D721Med (cell line): ENCODE measurements around the gene DNAJC22.
"Not testable (repeated sequence)": the region's sequence is repeated elsewhere in the genome, so short reads cannot be mapped to it uniquely, and the experiment has no call there.

ENCODE experiments used
- DNase-seq: peaks from one replicate; pipeline ENCODE4 v3.0.0; 2011; ENCODE audit warnings: low spot score; ENCODE audit not compliant: insufficient read length
- FAIRE-seq: peaks from 2 replicates; lab custom pipeline; 2011; peaks lifted over from hg19 to GRCh38; lab: Jason Lieb, UNC
- TF ChIP-seq, protein P1 (sequence below): IDR thresholded peaks from 2 replicates; pipeline ENCODE4 v1.5.1; 2012; ENCODE audit warnings: mild to moderate bottlenecking, control low read depth; ENCODE audit not compliant: insufficient read depth; ENCODE audit errors: missing control alignments

Gene DNAJC22

DNA sequence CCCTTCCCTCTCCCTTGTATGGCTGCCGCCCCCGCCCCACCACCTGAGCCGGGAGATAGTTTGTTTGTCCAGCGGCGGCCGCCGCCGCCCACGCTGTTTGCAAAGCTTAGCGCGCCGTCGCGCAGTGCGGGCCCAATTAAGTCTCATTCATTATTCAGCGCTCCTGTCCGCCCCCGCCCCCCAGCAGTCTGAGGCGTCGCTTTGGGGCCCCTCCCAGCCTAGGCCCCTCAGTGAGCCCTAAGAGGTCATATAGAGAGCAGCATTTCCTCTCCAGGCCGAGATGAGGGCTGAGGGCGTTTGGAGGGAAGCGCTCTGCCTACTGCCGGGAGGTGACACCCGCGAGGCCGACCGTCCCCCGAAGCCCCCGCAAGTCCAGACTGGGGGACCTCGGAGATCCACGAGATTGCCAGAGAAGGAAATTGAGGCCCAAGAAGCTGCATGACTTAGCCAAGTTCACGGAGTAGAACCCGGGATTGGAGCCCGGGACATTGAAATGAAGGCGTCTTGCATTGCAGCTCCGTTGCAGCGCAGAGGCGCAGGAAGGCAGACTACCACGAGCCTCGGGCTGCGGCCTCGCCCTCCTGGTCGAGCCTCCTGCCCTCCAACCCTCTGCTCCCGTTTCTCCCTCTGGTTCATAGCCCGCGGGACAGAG is at the start of gene DNAJC22:
TSS of gene DNAJC22 (plus strand) at position 230 of the 652 bp plus-strand sequence. CDS start 1,985 bp downstream, outside the sequence.
- TF ChIP-seq, protein P1, sequence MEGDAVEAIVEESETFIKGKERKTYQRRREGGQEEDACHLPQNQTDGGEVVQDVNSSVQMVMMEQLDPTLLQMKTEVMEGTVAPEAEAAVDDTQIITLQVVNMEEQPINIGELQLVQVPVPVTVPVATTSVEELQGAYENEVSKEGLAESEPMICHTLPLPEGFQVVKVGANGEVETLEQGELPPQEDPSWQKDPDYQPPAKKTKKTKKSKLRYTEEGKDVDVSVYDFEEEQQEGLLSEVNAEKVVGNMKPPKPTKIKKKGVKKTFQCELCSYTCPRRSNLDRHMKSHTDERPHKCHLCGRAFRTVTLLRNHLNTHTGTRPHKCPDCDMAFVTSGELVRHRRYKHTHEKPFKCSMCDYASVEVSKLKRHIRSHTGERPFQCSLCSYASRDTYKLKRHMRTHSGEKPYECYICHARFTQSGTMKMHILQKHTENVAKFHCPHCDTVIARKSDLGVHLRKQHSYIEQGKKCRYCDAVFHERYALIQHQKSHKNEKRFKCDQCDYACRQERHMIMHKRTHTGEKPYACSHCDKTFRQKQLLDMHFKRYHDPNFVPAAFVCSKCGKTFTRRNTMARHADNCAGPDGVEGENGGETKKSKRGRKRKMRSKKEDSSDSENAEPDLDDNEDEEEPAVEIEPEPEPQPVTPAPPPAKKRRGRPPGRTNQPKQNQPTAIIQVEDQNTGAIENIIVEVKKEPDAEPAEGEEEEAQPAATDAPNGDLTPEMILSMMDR: no peak
- DNase-seq (no peak), FAIRE-seq (no peak)

DNA sequence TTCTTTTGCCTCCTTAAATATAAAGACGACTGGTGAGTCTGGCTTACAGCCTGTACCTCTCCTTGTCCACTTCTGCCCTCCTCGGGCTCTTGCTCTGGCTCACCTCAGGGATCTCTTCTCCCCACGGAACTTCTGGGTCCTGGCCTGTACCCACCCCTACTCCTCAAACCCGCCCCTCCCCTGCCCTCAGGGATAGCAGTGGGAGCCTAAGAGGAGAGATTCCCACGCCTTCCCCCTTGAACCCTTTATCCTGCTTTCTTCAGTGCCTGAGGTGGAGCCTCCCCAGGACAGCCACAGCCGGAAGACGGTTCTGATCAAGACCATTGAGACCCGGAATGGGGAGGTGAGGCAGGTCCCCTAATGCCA is 49.0 kb upstream of the DNAJC22 start:
- DNase-seq: no peak
- no peak for FAIRE-seq
- TF ChIP-seq, protein P1: no peak

DNA sequence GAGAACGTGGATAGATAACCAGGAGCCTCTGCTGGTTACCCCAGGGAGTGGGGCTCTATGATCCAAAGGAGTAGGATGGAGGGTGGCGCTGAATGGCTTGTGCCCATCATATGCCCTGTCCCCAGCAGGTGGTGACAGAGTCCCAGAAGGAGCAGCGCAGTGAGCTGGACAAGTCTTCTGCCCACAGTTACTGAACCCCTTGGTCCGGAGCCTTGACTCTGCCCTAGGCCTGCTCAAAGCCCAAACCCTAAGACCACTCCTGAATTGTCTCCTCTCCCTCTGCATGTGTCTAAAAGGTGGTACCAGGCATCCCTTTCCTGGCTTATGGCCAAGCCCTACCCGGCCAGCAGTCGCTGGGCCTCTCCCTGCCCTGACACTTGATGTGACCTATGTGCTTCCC is 48.5 kb upstream of the DNAJC22 start:
- DNase-seq (peak; percentile 5), FAIRE-seq (no peak)
- TF ChIP-seq, protein P1: no peak

DNA sequence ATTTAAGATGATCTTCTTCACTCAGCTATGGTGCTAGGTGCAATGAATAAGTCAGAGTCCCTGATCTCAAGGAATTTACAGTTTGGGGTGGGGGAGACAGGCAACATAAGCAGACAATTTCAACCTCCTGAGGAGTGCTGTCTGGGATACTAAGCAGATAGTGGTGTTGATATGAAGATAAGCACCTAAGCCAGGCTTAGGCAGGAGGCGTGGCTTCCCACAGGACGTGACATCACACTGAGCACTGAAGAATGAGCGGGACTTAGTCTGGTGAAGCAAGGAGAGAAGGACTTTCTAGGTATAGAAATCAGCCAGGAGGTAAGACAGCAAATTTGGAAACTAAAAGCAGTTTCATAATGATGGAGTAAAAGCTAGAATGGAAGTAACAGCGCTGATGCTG is 44.9 kb upstream of the DNAJC22 start:
- no peak for DNase-seq
- no peak for FAIRE-seq
- TF ChIP-seq, protein P1: no peak

DNA sequence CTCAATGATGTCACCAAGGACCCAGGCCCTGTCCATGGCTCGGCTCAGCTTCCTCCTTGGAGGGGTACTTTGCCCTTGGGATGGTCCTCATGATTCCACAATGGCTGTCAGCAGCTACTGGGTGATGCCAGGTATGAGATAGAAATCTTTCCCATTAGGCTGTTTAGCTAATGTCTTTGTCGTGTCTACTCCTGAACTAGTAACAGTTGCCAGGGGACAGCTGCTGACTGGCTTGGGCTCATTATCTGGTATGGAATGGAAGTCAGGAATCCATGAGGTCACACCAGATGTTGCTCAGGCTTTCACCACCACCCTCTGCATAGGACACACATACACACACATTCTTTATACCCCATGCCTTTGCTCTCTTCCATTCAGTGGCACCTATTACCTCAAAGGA is 42.5 kb upstream of the DNAJC22 start:
- DNase-seq: no peak
- no peak for FAIRE-seq
- TF ChIP-seq, protein P1: no peak

DNA sequence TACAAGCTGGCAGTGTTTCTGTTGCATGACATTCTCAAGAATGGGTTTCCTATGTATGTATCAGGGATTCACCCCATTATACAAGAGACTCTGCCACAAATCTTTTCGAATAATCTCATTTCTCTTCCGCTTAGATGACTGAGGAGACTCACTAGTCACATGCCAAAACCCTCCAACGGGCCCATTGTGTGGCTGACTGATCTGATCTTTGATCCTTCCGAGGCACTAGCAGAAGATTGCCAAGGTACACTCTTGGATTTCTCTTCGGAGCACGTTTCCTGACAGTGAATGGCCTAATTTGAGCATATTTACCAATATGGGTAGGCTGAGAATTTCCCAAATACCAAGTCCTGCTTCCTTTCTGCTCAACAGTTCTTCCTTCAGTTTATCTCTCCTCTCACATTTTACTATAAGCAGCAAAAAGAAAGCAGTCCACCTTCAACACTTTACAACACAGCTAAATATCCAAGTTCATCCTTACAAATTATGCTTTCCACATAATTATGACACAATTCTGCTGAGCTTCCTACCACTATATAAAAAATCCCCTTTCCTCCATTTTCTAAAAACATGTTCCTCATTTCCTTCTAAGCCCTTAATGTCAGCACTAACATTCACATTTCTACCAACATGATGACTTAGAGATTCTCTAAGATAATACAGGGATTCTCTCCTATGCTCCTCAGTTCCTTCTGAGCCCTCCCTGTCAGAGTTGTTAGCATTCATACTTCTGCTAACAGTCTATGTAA is 40.8 kb upstream of the DNAJC22 start:
- FAIRE-seq: no peak
- no peak for DNase-seq
- TF ChIP-seq, protein P1: no peak

DNA sequence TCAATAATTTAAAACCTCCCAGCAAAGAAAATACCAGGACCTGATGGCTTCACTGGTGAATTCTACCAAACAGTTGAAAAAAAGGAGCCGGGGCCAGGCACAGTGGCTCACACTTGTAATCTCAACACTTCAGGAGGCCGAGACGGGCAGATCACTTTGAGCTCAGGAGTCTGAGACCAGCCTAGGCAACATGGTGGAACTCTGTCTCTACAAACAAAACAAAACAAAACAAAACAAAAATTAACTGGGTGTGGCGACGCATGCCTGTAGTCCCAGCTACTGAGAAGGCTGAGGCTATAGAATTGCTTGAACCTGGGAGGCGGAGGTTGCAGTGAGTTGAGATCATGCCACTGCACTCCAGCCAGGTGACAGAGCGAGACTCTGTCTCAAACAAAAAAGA is 37.3 kb upstream of the DNAJC22 start:
- FAIRE-seq (no peak), DNase-seq (no peak)
- TF ChIP-seq, protein P1: no peak

DNA sequence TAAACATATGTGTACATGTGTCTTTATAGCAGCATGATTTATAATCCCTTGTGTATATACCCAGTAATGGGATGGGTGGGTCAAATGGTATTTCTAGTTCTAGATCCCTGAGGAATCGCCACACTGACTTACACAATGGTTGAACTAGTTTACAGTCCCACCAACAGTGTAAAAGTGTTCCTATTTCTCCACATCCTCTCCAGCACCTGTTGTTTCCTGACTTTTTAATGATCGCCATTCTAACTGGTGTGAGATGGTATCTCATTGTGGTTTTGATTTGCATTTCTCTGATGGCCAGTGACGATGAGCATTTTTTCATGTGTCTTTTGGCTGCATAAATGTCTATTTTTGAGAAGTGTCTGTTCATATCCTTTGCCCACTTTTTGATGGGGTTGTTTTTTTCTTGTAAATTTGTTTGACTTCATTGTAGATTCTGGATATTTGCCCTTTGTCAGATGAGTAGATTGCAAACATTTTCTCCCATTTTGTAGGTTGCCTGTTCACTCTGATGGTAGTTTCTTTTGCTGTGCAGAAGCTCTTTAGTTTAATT is 36.2 kb upstream of the DNAJC22 start:
- DNase-seq, FAIRE-seq: not testable (repeated sequence)
